Endothelial cell (in vitro differentiated cells): Measurements from ENCODE around the gene SLC9A4. TPM values are rescaled to one million over a fixed set of nuclear protein-coding genes. Genes with fewer than 3 reads are reported as not detected.
A peak's percentile ranks its signal among the peaks of the same experiment; 100 is the strongest.

Experiments
- DNase-seq: peaks from one replicate; pipeline ENCODE4 v3.0.0; 2021; ENCODE audit warnings: low spot score
- H3K27ac Mint-ChIP-seq: one replicate; pipeline ENCODE4 v1.8.0; 2021; ENCODE audit warnings: mixed read lengths, inconsistent platforms; ENCODE audit not compliant: unreplicated experiment
- H3K27me3 Mint-ChIP-seq: one replicate; pipeline ENCODE4 v1.8.0; 2021; ENCODE audit warnings: mild to moderate bottlenecking, moderate library complexity, mixed read lengths, inconsistent platforms; ENCODE audit not compliant: unreplicated experiment
- H3K36me3 Mint-ChIP-seq: one replicate; pipeline ENCODE4 v1.8.0; 2021; ENCODE audit warnings: mild to moderate bottlenecking, low read depth, mixed read lengths, inconsistent platforms; ENCODE audit not compliant: unreplicated experiment
- H3K4me1 Mint-ChIP-seq: one replicate; pipeline ENCODE4 v1.8.0; 2021; ENCODE audit warnings: mild to moderate bottlenecking, mixed read lengths, inconsistent platforms; ENCODE audit not compliant: unreplicated experiment
- H3K4me3 Mint-ChIP-seq: one replicate; pipeline ENCODE4 v1.8.0; 2021; ENCODE audit warnings: mild to moderate bottlenecking, mixed read lengths, inconsistent platforms; ENCODE audit not compliant: unreplicated experiment
- H3K9me3 Mint-ChIP-seq: one replicate; pipeline ENCODE4 v1.8.0; 2021; ENCODE audit warnings: mixed read lengths, inconsistent platforms; ENCODE audit not compliant: unreplicated experiment
- total RNA-seq: library from RNA; stranded (reverse); fragmentation: NEBNext Ultra II Directional; extraction: Animal tissue kit (Norgen Biotek cat#: 25700); gene quantifications from one replicate; pipeline ENCODE4 v1.2.1, GENCODE V29; 2021; ENCODE audit not compliant: unreplicated experiment
- TF ChIP-seq, protein P1 (sequence below): fragments of 200-600 bp; sonication (generic); IDR thresholded peaks from one replicate; pipeline ENCODE4 v1.5.0; 2021; ENCODE audit warnings: antibody characterized with exemption; ENCODE audit not compliant: unreplicated experiment

SLC9A4 gene
- total RNA-seq, 1 donor from 2014 or later: 0.08 TPM

- no peak overlapping the region for H3K27ac Mint-ChIP-seq
- no peak overlapping the region for H3K4me3 Mint-ChIP-seq
- no peaks in the 10 kb centered on the region for H3K4me1 Mint-ChIP-seq
- DNase-seq: peak; percentile 33
- H3K9me3 Mint-ChIP-seq: no peaks in the 10 kb centered on the region
- H3K36me3 Mint-ChIP-seq: no peaks in the 10 kb centered on the region
- no peaks in the 10 kb centered on the region for H3K27me3 Mint-ChIP-seq
- TF ChIP-seq, protein P1, sequence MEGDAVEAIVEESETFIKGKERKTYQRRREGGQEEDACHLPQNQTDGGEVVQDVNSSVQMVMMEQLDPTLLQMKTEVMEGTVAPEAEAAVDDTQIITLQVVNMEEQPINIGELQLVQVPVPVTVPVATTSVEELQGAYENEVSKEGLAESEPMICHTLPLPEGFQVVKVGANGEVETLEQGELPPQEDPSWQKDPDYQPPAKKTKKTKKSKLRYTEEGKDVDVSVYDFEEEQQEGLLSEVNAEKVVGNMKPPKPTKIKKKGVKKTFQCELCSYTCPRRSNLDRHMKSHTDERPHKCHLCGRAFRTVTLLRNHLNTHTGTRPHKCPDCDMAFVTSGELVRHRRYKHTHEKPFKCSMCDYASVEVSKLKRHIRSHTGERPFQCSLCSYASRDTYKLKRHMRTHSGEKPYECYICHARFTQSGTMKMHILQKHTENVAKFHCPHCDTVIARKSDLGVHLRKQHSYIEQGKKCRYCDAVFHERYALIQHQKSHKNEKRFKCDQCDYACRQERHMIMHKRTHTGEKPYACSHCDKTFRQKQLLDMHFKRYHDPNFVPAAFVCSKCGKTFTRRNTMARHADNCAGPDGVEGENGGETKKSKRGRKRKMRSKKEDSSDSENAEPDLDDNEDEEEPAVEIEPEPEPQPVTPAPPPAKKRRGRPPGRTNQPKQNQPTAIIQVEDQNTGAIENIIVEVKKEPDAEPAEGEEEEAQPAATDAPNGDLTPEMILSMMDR: peak; percentile 68
Measured at GRCh38 chr2:102442967-102443828, 29.8 kb upstream of the SLC9A4 start.

GRCh38 chr2:102444233-102444632 lies 28.8 kb upstream of the SLC9A4 start:
- H3K27me3 Mint-ChIP-seq: no peaks in the 10 kb centered on the region
- no peak overlapping the region for H3K27ac Mint-ChIP-seq
- TF ChIP-seq, protein P1: no peak
- H3K4me1 Mint-ChIP-seq: no peaks in the 10 kb centered on the region
- H3K4me3 Mint-ChIP-seq: no peak overlapping the region
- no peaks in the 10 kb centered on the region for H3K36me3 Mint-ChIP-seq
- no peaks in the 10 kb centered on the region for H3K9me3 Mint-ChIP-seq
- no peak for DNase-seq

GRCh38 chr2:102446936-102447335 lies 26.1 kb upstream of the SLC9A4 start:
- Mint-ChIP-seq H3K27ac (no peak overlapping the region), H3K36me3 (no peaks in the 10 kb centered on the region), H3K4me1 (no peaks in the 10 kb centered on the region), H3K4me3 (no peak overlapping the region), H3K9me3 (no peaks in the 10 kb centered on the region), H3K27me3 (no peaks in the 10 kb centered on the region)
- TF ChIP-seq, protein P1: no peak
- no peak for DNase-seq

GRCh38 chr2:102449370-102449974 lies 23.6 kb upstream of the SLC9A4 start:
- peak; percentile 63 for DNase-seq
- no peaks in the 10 kb centered on the region for H3K9me3 Mint-ChIP-seq

More at GRCh38 chr2:102449370-102449974, 23.6 kb upstream of the SLC9A4 start:
- H3K27me3 Mint-ChIP-seq: no peaks in the 10 kb centered on the region
- no peaks in the 10 kb centered on the region for H3K4me1 Mint-ChIP-seq
- H3K4me3 Mint-ChIP-seq: no peak overlapping the region
- H3K27ac Mint-ChIP-seq: no peak overlapping the region
- TF ChIP-seq, protein P1: peak; percentile 66
- no peaks in the 10 kb centered on the region for H3K36me3 Mint-ChIP-seq
